OCI-LY1 (cell line): ENCODE measurements around the gene AAGAB.

Experiments used
- H2AFZ ChIP-seq: fragments of 200-600 bp; sonication (generic), shearing (Covaris generic); 2 replicates; pipeline ENCODE4 v1.6.0; 2014; ENCODE audit warnings: antibody characterized with exemption, mild to moderate bottlenecking, low read length
- H3F3A ChIP-seq: fragments of 200-600 bp; sonication (generic), shearing (Covaris generic); 2 replicates; pipeline ENCODE4 v1.6.0; 2014; ENCODE audit warnings: mild to moderate bottlenecking, antibody characterized with exemption, low read length, moderate library complexity; ENCODE audit not compliant: insufficient read depth
- H3K27ac ChIP-seq: fragments of 200-600 bp; sonication (generic); 2 replicates; pipeline ENCODE4 v1.5.1; 2014; ENCODE audit warnings: low read length, mixed run types, mild to moderate bottlenecking, low read depth; ENCODE audit not compliant: poor library complexity, severe bottlenecking
- H3K27me3 ChIP-seq: fragments of 200-600 bp; sonication (generic); 2 replicates; pipeline ENCODE4 v1.6.0; 2014; ENCODE audit warnings: antibody characterized with exemption, mild to moderate bottlenecking, low read length, moderate library complexity; ENCODE audit not compliant: insufficient read depth
- H3K36me3 ChIP-seq: fragments of 200-600 bp; sonication (generic); 2 replicates; pipeline ENCODE4 v1.6.1; 2014; ENCODE audit warnings: mild to moderate bottlenecking, antibody characterized with exemption, low read length, moderate library complexity, mixed read lengths; ENCODE audit not compliant: insufficient read depth
- H3K4me1 ChIP-seq: fragments of 200-600 bp; sonication (generic); 2 replicates; pipeline ENCODE4 v1.5.1; 2014; ENCODE audit warnings: mild to moderate bottlenecking, low read length, moderate library complexity; ENCODE audit not compliant: insufficient read depth, severe bottlenecking
- H3K4me2 ChIP-seq: fragments of 200-600 bp; sonication (generic), shearing (Covaris generic); 2 replicates; pipeline ENCODE4 v1.6.1; 2014; ENCODE audit warnings: low read length
- H3K4me3 ChIP-seq: fragments of 200-600 bp; sonication (generic); 2 replicates; pipeline ENCODE4 v1.5.1; 2014; ENCODE audit warnings: low read length, low read depth, mild to moderate bottlenecking, mixed read lengths; ENCODE audit not compliant: poor library complexity, severe bottlenecking
- H3K79me2 ChIP-seq: fragments of 200-600 bp; shearing (Covaris generic); 2 replicates; pipeline ENCODE4 v1.6.1; 2016; ENCODE audit warnings: mixed run types, low read length, mixed read lengths; ENCODE audit not compliant: insufficient read depth
- H3K9ac ChIP-seq: fragments of 200-600 bp; sonication (generic), shearing (Covaris generic); 2 replicates; pipeline ENCODE4 v1.6.1; 2014; ENCODE audit warnings: mild to moderate bottlenecking, low read length, mixed read lengths
- H3K9me2 ChIP-seq: fragments of 200-600 bp; sonication (generic), shearing (Covaris generic); 2 replicates; pipeline ENCODE4 v1.6.1; 2014; ENCODE audit warnings: low read depth, mild to moderate bottlenecking, low read length, mixed read lengths
- H3K9me3 ChIP-seq: fragments of 200-600 bp; shearing (Covaris generic); 2 replicates; pipeline ENCODE4 v1.6.1; 2014; ENCODE audit warnings: low read length, mixed read lengths
- H4K20me1 ChIP-seq: fragments of 200-600 bp; sonication (generic), shearing (Covaris generic); 2 replicates; pipeline ENCODE4 v1.6.0; 2016; ENCODE audit warnings: mild to moderate bottlenecking, low read length; ENCODE audit not compliant: insufficient read depth
- CTCF ChIP-seq: fragments of 200-600 bp; sonication (generic), shearing (Covaris generic); IDR thresholded peaks from 2 replicates; pipeline ENCODE4 v1.5.1; 2017; ENCODE audit warnings: mild to moderate bottlenecking, antibody characterized with exemption, low read length, moderate library complexity, mixed read lengths
- EZH2 ChIP-seq: fragments of 200-600 bp; sonication (generic), shearing (Covaris generic); IDR thresholded peaks from 2 replicates; pipeline ENCODE4 v1.8.0; 2017; ENCODE audit warnings: borderline replicate concordance, mixed run types, mild to moderate bottlenecking, antibody characterized with exemption, low read length, moderate library complexity, mixed read lengths

Gene AAGAB

DNA sequence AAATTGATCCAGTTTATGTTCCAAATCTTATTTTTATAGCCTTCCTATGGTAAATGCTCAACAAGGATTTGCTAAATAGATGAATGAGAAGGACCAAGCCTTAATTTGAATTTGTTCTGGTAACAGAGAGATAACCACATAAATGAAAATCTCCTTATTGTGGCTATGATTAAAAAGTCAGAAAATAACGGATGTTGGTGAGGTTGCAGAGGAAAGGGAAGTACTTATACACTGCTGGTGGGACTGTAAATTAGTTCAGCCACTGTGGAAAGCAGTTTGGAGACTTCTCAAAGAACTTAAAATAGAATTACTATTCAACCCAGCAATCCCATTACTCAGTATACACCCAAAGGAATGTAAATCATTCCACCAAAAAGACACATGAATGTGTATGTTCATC is 26.2 kb downstream of the AAGAB start:
- Histone ChIP-seq H3K9me2 (no peaks in the 10 kb centered on the region), H3K27ac (no peak overlapping the region), H3F3A (no peaks in the 10 kb centered on the region), H3K4me3 (no peak overlapping the region), H3K4me2 (no peak overlapping the region), H2AFZ (no peak overlapping the region), H3K9ac (no peak overlapping the region), H4K20me1 (no peaks in the 10 kb centered on the region), H3K27me3 (no peaks in the 10 kb centered on the region), H3K36me3 (peaks cover 75% of the 10 kb centered on the region), H3K9me3 (no peaks in the 10 kb centered on the region), H3K4me1 (peaks cover 9% of the 10 kb centered on the region), H3K79me2 (no peaks in the 10 kb centered on the region; the same call in 1 of the 2 replicates)
- TF ChIP-seq EZH2, result no peak
- TF ChIP-seq CTCF, result no peak

GRCh38 chr15:67227846-67228245 is 26.6 kb downstream of the AAGAB start:
- Histone ChIP-seq H3F3A (no peaks in the 10 kb centered on the region), H3K9me2 (no peaks in the 10 kb centered on the region), H4K20me1 (no peaks in the 10 kb centered on the region), H3K9ac (no peak overlapping the region), H3K27ac (no peak overlapping the region), H3K4me2 (no peak overlapping the region), H2AFZ (no peak overlapping the region), H3K4me1 (peaks cover 9% of the 10 kb centered on the region), H3K79me2 (no peaks in the 10 kb centered on the region; the same call in 1 of the 2 replicates), H3K27me3 (no peaks in the 10 kb centered on the region), H3K9me3 (no peaks in the 10 kb centered on the region), H3K36me3 (peaks cover 71% of the 10 kb centered on the region), H3K4me3 (no peak overlapping the region)
- TF ChIP-seq EZH2, result no peak
- TF ChIP-seq CTCF, result no peak

- Histone ChIP-seq H3K9ac (no peak overlapping the region), H3K9me3 (no peaks in the 10 kb centered on the region), H3K27me3 (no peaks in the 10 kb centered on the region), H3K4me3 (no peak overlapping the region), H3K79me2 (no peaks in the 10 kb centered on the region; the same call in 1 of the 2 replicates), H4K20me1 (no peaks in the 10 kb centered on the region), H2AFZ (no peak overlapping the region), H3K9me2 (no peaks in the 10 kb centered on the region), H3K27ac (no peak overlapping the region), H3F3A (no peaks in the 10 kb centered on the region), H3K36me3 (peaks cover 66% of the 10 kb centered on the region), H3K4me2 (no peak overlapping the region), H3K4me1 (peaks cover 9% of the 10 kb centered on the region)
- TF ChIP-seq CTCF (no peak), EZH2 (no peak)
Observed at GRCh38 chr15:67227431-67227830, 27.0 kb downstream of the AAGAB start.
